IMR-90 (cell line): ENCODE data around the gene DDOST. TPM values are rescaled to one million over a fixed set of nuclear protein-coding genes. Genes with fewer than 3 reads are reported as not detected.

ENCODE experiments used
- ATAC-seq: fragments of 200-7000 bp; cut with Tn5 transposase; 2 replicates; pipeline ENCODE4 v1.9.1; 2020; ENCODE audit warnings: low read depth, mild to moderate bottlenecking, moderate library complexity
- BruUV-seq: library from RNA; stranded (reverse); fragments of 400-500 nt; replicated peaks from 2 replicates; lab custom pipeline; 2021; lab: Mats Ljungman, UMichigan
- CTCF ChIA-PET: fragments of 300-600 bp; formaldehyde crosslinking; extraction: SDS; loops from one replicate; lab custom pipeline; 2021; ENCODE audit warnings: antibody characterized with exemption; lab: Yijun Ruan, JAX
- POLR2A ChIA-PET: fragments of 300-600 bp; sonication (Branson Sonifier 250); formaldehyde crosslinking; loops from one replicate; lab custom pipeline; 2022; ENCODE audit warnings: antibody characterized with exemption; ENCODE audit not compliant: unreplicated experiment; lab: Charles Lee
- DNase-seq: peaks from one replicate; pipeline ENCODE4 v3.0.0; 2013
- H2AFZ ChIP-seq: replicated peaks from 2 replicates; pipeline ENCODE3; 2013; ENCODE audit warnings: low read length, mild to moderate bottlenecking; ENCODE audit not compliant: poor library complexity
- H2AK5ac ChIP-seq: 2 replicates; pipeline ENCODE4 v1.6.1; 2013; ENCODE audit warnings: low read depth, low read length, inconsistent platforms
- H2AK9ac ChIP-seq: replicated peaks from 2 replicates; pipeline ENCODE3; 2013; ENCODE audit warnings: mild to moderate bottlenecking, low read depth, low read length, moderate library complexity; ENCODE audit not compliant: poor library complexity
- H2BK120ac ChIP-seq: 2 replicates; pipeline ENCODE4 v1.6.1; 2013; ENCODE audit warnings: low read depth, low read length, inconsistent platforms
- H2BK15ac ChIP-seq: 3 replicates; pipeline ENCODE4 v1.6.1; 2013; ENCODE audit warnings: low read depth, low read length, inconsistent platforms
- H2BK20ac ChIP-seq: 2 replicates; pipeline ENCODE4 v1.6.1; 2013; ENCODE audit warnings: low read depth, mild to moderate bottlenecking, inconsistent platforms, low read length, moderate library complexity
- H2BK5ac ChIP-seq: 2 replicates; pipeline ENCODE4 v1.6.1; 2013; ENCODE audit warnings: mild to moderate bottlenecking, low read depth, low read length, inconsistent platforms; ENCODE audit not compliant: poor library complexity, severe bottlenecking
- H3K14ac ChIP-seq: replicated peaks from 2 replicates; pipeline ENCODE4 v1.6.1; 2013; ENCODE audit warnings: low read depth, low read length, inconsistent platforms
- H3K18ac ChIP-seq: 2 replicates; pipeline ENCODE4 v1.6.1; 2013; ENCODE audit warnings: low read depth, low read length, control low read depth
- H3K23ac ChIP-seq: 2 replicates; pipeline ENCODE4 v1.6.1; 2013; ENCODE audit warnings: low read depth, low read length, inconsistent platforms
- H3K27ac ChIP-seq: 2 replicates; pipeline ENCODE4 v1.5.1; 2013; ENCODE audit warnings: mild to moderate bottlenecking, control low read depth, low read length; ENCODE audit not compliant: insufficient read depth
- H3K27me3 ChIP-seq: 2 replicates; pipeline ENCODE4 v1.6.1; 2013; ENCODE audit warnings: low read length; ENCODE audit not compliant: control insufficient read depth, insufficient read depth
- H3K36me3 ChIP-seq: 2 replicates; pipeline ENCODE4 v1.6.1; 2013; ENCODE audit warnings: low read length, mixed read lengths; ENCODE audit not compliant: control insufficient read depth, insufficient read depth
- H3K4ac ChIP-seq: 2 replicates; pipeline ENCODE4 v1.6.1; 2013; ENCODE audit warnings: low read depth, low read length, inconsistent platforms
- H3K4me1 ChIP-seq: 2 replicates; pipeline ENCODE4 v1.6.1; 2013; ENCODE audit warnings: low read length, mixed read lengths; ENCODE audit not compliant: control insufficient read depth, insufficient read depth
- H3K4me2 ChIP-seq: 2 replicates; pipeline ENCODE4 v1.6.1; 2013; ENCODE audit warnings: low read depth, mild to moderate bottlenecking, control low read depth, low read length, moderate library complexity
- H3K4me3 ChIP-seq: 2 replicates; pipeline ENCODE4 v1.5.1; 2013; ENCODE audit warnings: low read depth, mild to moderate bottlenecking, control low read depth, low read length, moderate library complexity; ENCODE audit not compliant: insufficient read depth
- H3K56ac ChIP-seq: 2 replicates; pipeline ENCODE4 v1.6.1; 2013; ENCODE audit warnings: low read length, inconsistent platforms; ENCODE audit not compliant: insufficient read depth; ENCODE audit errors: extremely low read depth
- H3K79me1 ChIP-seq, 2 experiments: 2 replicates each; pipeline ENCODE4 v1.6.1; 2013; ENCODE audit warnings: low read length in 2 of 2, inconsistent platforms in 1 of 2, low read depth in 1 of 2
- H3K9ac ChIP-seq: 2 replicates; pipeline ENCODE4 v1.6.1; 2013; ENCODE audit warnings: low read depth, low read length, control low read depth
- H3K9me1 ChIP-seq: 2 replicates; pipeline ENCODE4 v1.6.1; 2013; ENCODE audit warnings: low read length, inconsistent platforms; ENCODE audit not compliant: insufficient read depth
- H3K9me3 ChIP-seq: 2 replicates; pipeline ENCODE4 v1.6.1; 2013; ENCODE audit warnings: low read length; ENCODE audit not compliant: control insufficient read depth, insufficient read depth
- H4K20me1 ChIP-seq: 2 replicates; pipeline ENCODE4 v1.6.1; 2013; ENCODE audit warnings: low read length, inconsistent platforms; ENCODE audit not compliant: insufficient read depth
- H4K5ac ChIP-seq: 2 replicates; pipeline ENCODE4 v1.6.1; 2013; ENCODE audit warnings: mild to moderate bottlenecking, low read depth, low read length, control low read depth
- H4K8ac ChIP-seq, 2 experiments: 2 replicates each; pipeline ENCODE4 v1.6.1; 2013; ENCODE audit warnings: low read depth in 2 of 2, low read length in 2 of 2, control low read depth in 1 of 2, inconsistent platforms in 1 of 2
- H4K91ac ChIP-seq: 2 replicates; pipeline ENCODE4 v1.6.1; 2013; ENCODE audit warnings: low read depth, low read length, inconsistent platforms; ENCODE audit not compliant: insufficient read depth
- BHLHE40 ChIP-seq: fragments of 150-350 bp; IDR thresholded peaks from 2 replicates; pipeline ENCODE4 v1.6.1; 2016; ENCODE audit warnings: mild to moderate bottlenecking, low read depth, low read length
- MAFK ChIP-seq: IDR thresholded peaks from 2 replicates; pipeline ENCODE4 v1.6.1; 2012; ENCODE audit warnings: low read depth, low read length, improper control_type of control experiment
- MAZ ChIP-seq: IDR thresholded peaks from 2 replicates; pipeline ENCODE4 v1.6.1; 2012; ENCODE audit warnings: low read depth, mild to moderate bottlenecking, low read length, improper control_type of control experiment, moderate library complexity, borderline replicate concordance
- NFE2L2 ChIP-seq: fragments of 150-350 bp; IDR thresholded peaks from 2 replicates; pipeline ENCODE4 v1.6.1; 2016; ENCODE audit warnings: low read depth, mild to moderate bottlenecking, low read length
- POLR2A ChIP-seq: IDR thresholded peaks from 2 replicates; pipeline ENCODE4 v1.6.1; 2012; ENCODE audit warnings: mild to moderate bottlenecking, low read depth, low read length
- SMC3 ChIP-seq: fragments of 150-350 bp; IDR thresholded peaks from 2 replicates; pipeline ENCODE4 v1.6.1; 2016; ENCODE audit warnings: low read depth, mild to moderate bottlenecking, antibody characterized with exemption, low read length, moderate library complexity
- USF2 ChIP-seq: fragments of 150-350 bp; IDR thresholded peaks from 2 replicates; pipeline ENCODE4 v1.6.1; 2017; ENCODE audit warnings: mild to moderate bottlenecking, antibody characterized with exemption, low read length, low read depth
- WGBS, 2 experiments: methylation state at CpG; one replicate each; pipeline versions ENCODE4 v1.1.5 to v1.1.7; 2013; ENCODE audit warnings: missing lambda C conversion rate in 2 of 2; ENCODE audit not compliant: insufficient read length in 1 of 2; ENCODE audit errors: extremely low coverage in 2 of 2; 5-methylcytosine and 5-hydroxymethylcytosine counted together
- dilution Hi-C: fragments of 300-500 bp; cut with HindIII; formaldehyde crosslinking; loops from one replicate; pipeline ENCODE4 v1.14.3; 2018; ENCODE audit warnings: low sequenced_read_pairs; ENCODE audit not compliant: unreplicated experiment
- in situ Hi-C: fragments of 300-500 bp; cut with MboI; formaldehyde crosslinking; loops from 3 replicates; pipeline ENCODE4 v1.14.3; 2019; ENCODE audit warnings: low sequenced_read_pairs, inconsistent platforms, mixed read lengths
- intact Hi-C: fragments of 100-400 bp; cut with micrococcal nuclease; formaldehyde crosslinking; loops from 2 replicates; pipeline ENCODE4 v1.10.0; 2022
- polyA plus RNA-seq, 3 experiments: library from polyadenylated mRNA; depleted of rRNA; stranded (reverse); fragments of >200 nt; gene quantifications; 2 replicates each; pipeline ENCODE4 v1.2.3, GENCODE V29; 2012; ENCODE audit warnings: low replicate concordance in 1 of 3
- total RNA-seq: library from RNA; depleted of rRNA; stranded (reverse); fragments of >200 nt; gene quantifications from 2 replicates; pipeline ENCODE4 v1.2.3, GENCODE V29; 2012

DDOST gene
- total and polyA plus RNA-seq, 2 of the 4 experiments (the other 2 are of a cell fraction), result 179 to 477 TPM

GRCh38 chr1:20680269-20680668 lies 19.1 kb upstream of the DDOST start:
- Histone ChIP-seq H3K14ac (no peak overlapping the region), H2BK120ac (no peak overlapping the region), H3K4ac (no peak overlapping the region), H4K8ac (no peak overlapping the region), H2BK5ac (no peak overlapping the region), H3K27ac (no peak overlapping the region), H3K56ac (no peak overlapping the region), H2AFZ (no peak overlapping the region), H3K9ac (no peak overlapping the region), H2BK15ac (no peak overlapping the region), H4K5ac (no peak overlapping the region), H3K4me3 (no peak overlapping the region), H4K20me1 (no peaks in the 10 kb centered on the region), H3K36me3 (peaks cover 3% of the 10 kb centered on the region; the same call in 1 of the 2 replicates), H3K18ac (no peak overlapping the region), H2AK5ac (no peak overlapping the region), H4K91ac (no peak overlapping the region), H3K23ac (no peak overlapping the region), H3K9me3 (no peaks in the 10 kb centered on the region), H3K4me1 (no peaks in the 10 kb centered on the region), H2AK9ac (no peak overlapping the region), H2BK20ac (no peak overlapping the region), H3K9me1 (no peaks in the 10 kb centered on the region), H3K4me2 (no peak overlapping the region), H3K79me1 (no peaks in the 10 kb centered on the region), H3K27me3 (no peaks in the 10 kb centered on the region)
- ATAC-seq, result no peak
- no peak for DNase-seq
- dilution Hi-C loops (no loop called here), in situ Hi-C loops (loop anchor here (25.0 kb wide), 1 partner anchor 682 kb away; no protein-coding TSS in a partner anchor), intact Hi-C loops (no loop called here)
- ChIA-PET CTCF (no interaction called here), POLR2A (no interaction called here)
- no peak for TF ChIP-seq BHLHE40
- TF ChIP-seq MAFK, result no peak
- TF ChIP-seq SMC3, result no peak
- no peak for TF ChIP-seq NFE2L2
- TF ChIP-seq MAZ, result no peak
- TF ChIP-seq USF2, result no peak
- no peak for TF ChIP-seq POLR2A
- no CpG with 5 or more reads among the region's 5 CpGs for WGBS, 2 experiments
- BruUV-seq, result no TSS peak
